ENCODE data around the gene TBPL1. TPM values are rescaled to one million over a fixed set of nuclear protein-coding genes. Genes with fewer than 3 reads are reported as not detected.

TBPL1 gene
- total and polyA plus RNA-seq, 2 of the 13 experiments (the other 11 are each of a cell fraction or from before 2014, with no cell fraction given) = 25.3 to 39.3 TPM

GRCh38 chr6:133958791-133959190 lies 5.8 kb downstream of the TBPL1 start:
- FAIRE-seq (no peak), DNase-seq (ENCODE audit: low spot score) (no peak), ATAC-seq (no peak)
- no peak overlapping the region for H3K9ac ChIP-seq (ENCODE audit: insufficient read depth, low read depth, low read length)
- ChIA-PET POLR2A (interaction anchor here (0.5 kb wide), 1 partner anchor 1161 kb away, joined by 4 read pairs; the partner anchor contains the start of gene SLC18B1), CTCF (ENCODE audit: low intra/inter-chr PET ratio, low total read pairs) (no interaction called here)
- in situ Hi-C loops (cut with HindIII; ENCODE audit: extremely low pct_ligation_motif_present, low pct_unique_long_range_greater_than_20kb) = no loop called here
- no peak overlapping the region for H3K27ac ChIP-seq (ENCODE audit: extremely low read length, insufficient read depth, low read length)
- no peak overlapping the region for H3K4me3 ChIP-seq (replicated peaks in 1 of 3; ENCODE audit: insufficient read depth in 1 of 3, low read depth in 2 of 3, low read length in 3 of 3)
- no peaks in the 10 kb centered on the region for H3K9me3 ChIP-seq (ENCODE audit: low read length)
- no TSS peak for BruUV-seq (replicated peaks)
- H2AFZ ChIP-seq (ENCODE audit: low read length) = no peak overlapping the region
- H3K4me1 ChIP-seq (ENCODE audit: insufficient read depth, low read length) = peaks cover 16% of the 10 kb centered on the region
- no peak for TF ChIP-seq ZNF629 (CRISPR knock-in tag; conservative IDR thresholded peaks at IDR 0.05)
- TF ChIP-seq PHB2 (IDR thresholded peaks at IDR 0.05; ENCODE audit: partially characterized antibody) = no peak
- TF ChIP-seq GPBP1L1 (CRISPR knock-in tag; IDR thresholded peaks at IDR 0.05) = no peak
- TF ChIP-seq TERF1 (CRISPR knock-in tag; IDR thresholded peaks at IDR 0.05) = no peak
- TF ChIP-seq LBX2 (CRISPR knock-in tag; IDR thresholded peaks at IDR 0.05; ENCODE audit: borderline replicate concordance) = no peak
- no peak for TF ChIP-seq ATRX (CRISPR knock-in tag; IDR thresholded peaks at IDR 0.05; ENCODE audit: borderline replicate concordance)
- no peak for TF ChIP-seq AGO2 (optimal IDR thresholded peaks at IDR 0.05; ENCODE audit: low read depth, low read length)
- no peaks in the 10 kb centered on the region for H4K20me1 ChIP-seq (ENCODE audit: insufficient read depth, low read length)
- 97% methylated on average over 3 of the region's 3 CpGs for WGBS (ENCODE audit: low lambda C conversion rate)
- peaks cover 63% of the 10 kb centered on the region for H3K79me2 ChIP-seq (ENCODE audit: insufficient read depth, low read length)
- H3K4me2 ChIP-seq (ENCODE audit: low read depth, low read length) = no peak overlapping the region
- no peaks in the 10 kb centered on the region for H3K27me3 ChIP-seq (ENCODE audit: control insufficient read depth in 1 of 2, insufficient read depth in 2 of 2, low read length in 2 of 2)
- no peaks in the 10 kb centered on the region for H3K36me3 ChIP-seq (replicated peaks in 1 of 2; ENCODE audit: control insufficient read depth in 1 of 2, insufficient read depth in 2 of 2, low read length in 2 of 2)
- intact Hi-C loops (cut with micrococcal nuclease; ENCODE audit: unreplicated experiment) = no loop called here
